ENCODE measurements around the gene CFAP53. TPM values are rescaled to one million over a fixed set of nuclear protein-coding genes. Genes with fewer than 3 reads are reported as not detected.
"Not testable (repeated sequence)": the region's sequence is repeated elsewhere in the genome, so short reads cannot be mapped to it uniquely, and the experiment has no call there.

Gene CFAP53
- total RNA-seq, 1 donor from 2014 or later, result 0.16 TPM

DNA sequence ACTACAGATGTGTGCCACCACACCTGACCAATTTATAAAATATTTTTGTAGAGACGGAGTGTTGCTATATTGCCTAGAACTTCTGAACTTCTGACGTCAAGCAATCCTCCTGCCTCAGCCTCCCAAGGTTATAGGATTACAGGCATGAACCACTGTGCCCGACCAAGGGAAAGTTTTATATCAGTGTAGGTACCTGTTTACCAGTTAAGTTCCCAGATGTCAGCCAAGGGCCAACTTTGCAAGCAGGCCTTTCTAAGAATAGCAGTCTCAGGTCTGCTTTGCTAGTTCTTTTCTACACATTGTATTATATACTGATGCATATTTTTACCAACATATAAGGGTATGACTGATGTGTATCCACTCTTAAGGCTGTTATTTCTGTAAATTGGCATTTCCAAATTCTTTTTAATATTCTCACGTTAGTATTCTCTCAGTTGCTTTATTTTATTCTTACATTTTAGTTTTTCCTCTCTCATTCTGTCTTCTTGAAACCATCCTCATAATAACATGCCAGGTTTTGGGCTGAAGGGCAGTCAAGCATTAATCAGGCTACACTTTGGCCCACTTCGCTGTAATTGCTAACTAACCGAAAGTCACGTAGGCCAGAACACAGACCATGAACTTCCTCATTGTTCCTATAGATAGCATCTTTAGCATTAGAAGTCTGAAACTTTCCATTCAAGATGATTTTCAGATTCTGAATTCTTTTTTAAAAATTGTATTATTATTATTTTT lies 46.2 kb upstream of the CFAP53 start:
- peaks cover 11% of the 10 kb centered on the region for H3K27me3 ChIP-seq (ENCODE audit: low read depth)

DNA sequence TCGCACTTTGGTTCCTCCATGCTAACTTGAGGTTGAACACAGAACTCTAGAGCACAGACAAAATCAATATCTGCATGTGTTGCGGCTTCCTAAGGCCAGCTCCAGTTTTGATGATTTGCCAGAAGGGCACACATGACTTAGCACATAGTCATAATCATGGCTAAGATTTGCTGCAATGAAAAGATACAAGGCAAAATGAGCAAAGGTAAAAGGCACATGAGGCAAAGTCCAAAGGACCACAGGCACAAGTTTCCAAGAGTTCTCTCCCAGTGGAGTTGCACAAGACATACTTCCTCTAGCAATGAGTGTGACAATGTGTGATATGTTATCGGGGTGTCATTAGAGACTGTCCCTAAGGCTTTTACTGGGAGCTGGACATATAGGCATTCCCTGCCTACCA lies 45.4 kb upstream of the CFAP53 start:
- no peaks in the 10 kb centered on the region for H3K36me3 ChIP-seq
- peaks cover 9% of the 10 kb centered on the region for H3K4me1 ChIP-seq
- intact Hi-C loops (cut with micrococcal nuclease), result no loop called here
- TF ChIP-seq, protein P1, sequence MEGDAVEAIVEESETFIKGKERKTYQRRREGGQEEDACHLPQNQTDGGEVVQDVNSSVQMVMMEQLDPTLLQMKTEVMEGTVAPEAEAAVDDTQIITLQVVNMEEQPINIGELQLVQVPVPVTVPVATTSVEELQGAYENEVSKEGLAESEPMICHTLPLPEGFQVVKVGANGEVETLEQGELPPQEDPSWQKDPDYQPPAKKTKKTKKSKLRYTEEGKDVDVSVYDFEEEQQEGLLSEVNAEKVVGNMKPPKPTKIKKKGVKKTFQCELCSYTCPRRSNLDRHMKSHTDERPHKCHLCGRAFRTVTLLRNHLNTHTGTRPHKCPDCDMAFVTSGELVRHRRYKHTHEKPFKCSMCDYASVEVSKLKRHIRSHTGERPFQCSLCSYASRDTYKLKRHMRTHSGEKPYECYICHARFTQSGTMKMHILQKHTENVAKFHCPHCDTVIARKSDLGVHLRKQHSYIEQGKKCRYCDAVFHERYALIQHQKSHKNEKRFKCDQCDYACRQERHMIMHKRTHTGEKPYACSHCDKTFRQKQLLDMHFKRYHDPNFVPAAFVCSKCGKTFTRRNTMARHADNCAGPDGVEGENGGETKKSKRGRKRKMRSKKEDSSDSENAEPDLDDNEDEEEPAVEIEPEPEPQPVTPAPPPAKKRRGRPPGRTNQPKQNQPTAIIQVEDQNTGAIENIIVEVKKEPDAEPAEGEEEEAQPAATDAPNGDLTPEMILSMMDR (IDR thresholded peaks at IDR 0.05; ENCODE audit: borderline replicate concordance), result no peak
- no peak overlapping the region for H3K27ac ChIP-seq (replicated peaks)
- no peak overlapping the region for H3K4me3 ChIP-seq
- DNase-seq, result no peak
- no peaks in the 10 kb centered on the region for H3K9me3 ChIP-seq (replicated peaks)
- H3K27me3 ChIP-seq (ENCODE audit: low read depth), result peaks cover 17% of the 10 kb centered on the region

More for the DNA sequence above, 46.2 kb upstream of the CFAP53 start:
- intact Hi-C loops (cut with micrococcal nuclease), result no loop called here
- Histone ChIP-seq H3K36me3 (no peaks in the 10 kb centered on the region), H3K4me3 (no peak overlapping the region), H3K4me1 (peaks cover 1% of the 10 kb centered on the region), H3K27ac (replicated peaks) (no peak overlapping the region), H3K9me3 (replicated peaks) (no peaks in the 10 kb centered on the region)
- TF ChIP-seq, protein P1 (IDR thresholded peaks at IDR 0.05; ENCODE audit: borderline replicate concordance), result no peak
- no peak for DNase-seq

DNA sequence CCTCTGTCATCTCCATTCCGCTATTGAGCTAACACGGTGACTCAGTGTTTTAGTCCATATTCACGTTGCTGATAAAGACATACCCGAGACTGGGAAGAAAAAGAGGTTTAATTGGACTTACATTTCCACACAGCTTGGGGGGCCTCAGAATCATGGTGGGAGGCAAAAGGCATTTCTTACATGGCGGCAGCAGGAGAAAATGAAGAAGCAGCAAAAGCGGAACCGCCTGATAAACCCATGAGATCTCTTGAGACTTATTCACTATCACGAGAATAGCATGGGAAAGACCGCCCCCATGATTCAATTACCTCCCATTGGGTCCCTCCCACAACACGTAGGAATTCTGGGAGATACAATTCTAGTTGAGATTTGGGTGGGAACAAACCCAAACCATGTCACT lies 43.8 kb upstream of the CFAP53 start:
- intact Hi-C loops (cut with micrococcal nuclease), result no loop called here
- Histone ChIP-seq H3K36me3 (no peaks in the 10 kb centered on the region), H3K4me3 (no peak overlapping the region), H3K9me3 (replicated peaks) (peaks cover 3% of the 10 kb centered on the region), H3K4me1 (peaks cover 9% of the 10 kb centered on the region), H3K27ac (replicated peaks) (no peak overlapping the region), H3K27me3 (ENCODE audit: low read depth) (peaks cover 14% of the 10 kb centered on the region)
- no peak for DNase-seq
- TF ChIP-seq, protein P1 (IDR thresholded peaks at IDR 0.05; ENCODE audit: borderline replicate concordance), result no peak

DNA sequence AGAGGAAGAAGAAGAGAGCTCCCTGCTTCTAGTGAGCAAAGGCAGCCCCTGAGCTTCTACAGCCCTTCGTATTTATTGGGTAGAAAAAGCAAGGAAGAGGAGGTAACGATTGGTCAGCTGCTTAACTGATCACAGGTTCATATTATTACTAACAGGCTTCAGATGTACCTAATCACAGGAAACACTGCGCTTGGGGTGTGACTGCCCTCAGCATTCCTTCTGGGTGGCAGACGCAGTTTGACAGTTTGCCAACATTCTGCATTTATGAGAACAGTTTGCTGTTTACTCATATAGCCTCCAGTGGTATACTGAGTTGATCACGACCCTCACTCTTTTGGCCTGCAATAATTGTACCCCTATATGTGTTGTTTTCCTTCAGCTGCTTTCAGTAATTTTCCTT lies 42.6 kb upstream of the CFAP53 start:
- H3K36me3 ChIP-seq; intact Hi-C loops (cut with micrococcal nuclease); DNase-seq; H3K4me1 ChIP-seq; H3K4me3 ChIP-seq; H3K27ac ChIP-seq (replicated peaks); H3K9me3 ChIP-seq (replicated peaks): not testable (repeated sequence)
- H3K27me3 ChIP-seq (ENCODE audit: low read depth), result peaks cover 21% of the 10 kb centered on the region

DNA sequence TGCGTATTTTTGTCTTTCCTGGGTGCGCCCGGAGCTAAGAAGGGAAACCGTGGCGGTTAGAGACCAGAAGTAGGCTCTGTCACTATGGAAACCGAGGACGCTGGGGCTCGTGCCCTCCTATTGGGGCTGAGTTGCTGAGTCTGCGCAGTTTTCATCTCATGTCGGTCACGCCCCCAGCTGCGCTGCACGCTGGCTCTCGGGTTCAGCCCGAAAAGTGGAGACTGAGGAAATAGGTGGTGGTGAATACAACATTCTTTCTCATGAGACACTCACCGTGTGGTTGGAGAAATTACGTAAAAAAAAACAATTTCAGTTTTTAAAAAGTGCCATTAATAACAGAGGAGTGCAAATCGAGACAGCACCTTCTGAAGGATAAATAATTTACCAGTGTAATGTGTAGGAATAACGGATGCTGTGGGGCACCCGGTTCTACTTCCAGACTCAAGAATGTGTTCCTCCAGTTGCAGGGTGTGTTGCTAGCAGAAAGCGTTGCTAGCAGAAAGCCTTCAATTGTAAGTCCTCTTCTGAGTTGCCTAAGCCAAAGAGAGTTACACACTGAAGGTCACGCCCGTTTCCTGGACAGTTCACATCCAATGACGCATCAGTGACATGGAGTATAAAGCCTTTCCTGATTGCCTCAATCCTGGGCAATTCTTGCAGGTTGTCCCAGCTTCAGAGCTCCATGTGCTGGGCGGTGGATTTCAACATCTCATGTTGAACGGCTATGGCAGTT lies 41.6 kb upstream of the CFAP53 start:
- Histone ChIP-seq H3K36me3 (no peaks in the 10 kb centered on the region), H3K9me3 (replicated peaks) (peaks cover 8% of the 10 kb centered on the region), H3K27ac (replicated peaks) (peak overlapping the region; percentile 12), H3K4me1 (peaks cover 9% of the 10 kb centered on the region), H3K4me3 (peak overlapping the region; percentile 65), H3K27me3 (ENCODE audit: low read depth) (peaks cover 30% of the 10 kb centered on the region)
- TF ChIP-seq, protein P1 (IDR thresholded peaks at IDR 0.05; ENCODE audit: borderline replicate concordance), result no peak
- intact Hi-C loops (cut with micrococcal nuclease), result no loop called here
- DNase-seq, result peak; percentile 90

DNA sequence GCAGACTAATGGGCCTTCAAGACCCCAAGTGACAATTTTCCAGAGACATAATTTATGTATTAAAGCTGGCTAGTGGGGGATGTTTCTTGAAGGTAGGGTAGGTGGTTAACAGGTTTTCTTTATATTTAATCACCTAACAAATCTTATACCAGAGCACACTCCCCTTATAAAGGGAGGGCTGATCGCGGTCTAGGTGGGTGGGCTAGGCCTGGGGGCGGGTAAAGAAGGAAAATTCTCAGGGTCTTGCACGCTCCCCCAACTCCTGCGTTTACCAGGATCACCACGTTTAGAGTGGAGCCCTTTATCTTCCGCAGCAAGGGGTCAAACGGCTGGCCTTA lies 41.1 kb upstream of the CFAP53 start:
- Histone ChIP-seq H3K4me3 (peak overlapping the region; percentile 65), H3K27ac (replicated peaks) (no peak overlapping the region), H3K4me1 (peaks cover 9% of the 10 kb centered on the region), H3K36me3 (no peaks in the 10 kb centered on the region), H3K9me3 (replicated peaks) (peaks cover 8% of the 10 kb centered on the region), H3K27me3 (ENCODE audit: low read depth) (peaks cover 36% of the 10 kb centered on the region)
- intact Hi-C loops (cut with micrococcal nuclease), result no loop called here
- DNase-seq, result no peak
- TF ChIP-seq, protein P1 (IDR thresholded peaks at IDR 0.05; ENCODE audit: borderline replicate concordance), result no peak

Measured in left ventricle myocardium inferior (tissue), 1 donor.